H9 (cell line): ENCODE results near the gene HYDIN. TPM values are rescaled to one million over a fixed set of nuclear protein-coding genes. Genes with fewer than 3 reads are reported as not detected.

ENCODE experiments used
- DNase-seq: peaks from one replicate; pipeline ENCODE4 v3.0.0-alpha.2; 2017
- H2AFZ ChIP-seq: one replicate; pipeline ENCODE4 v1.6.1; 2013; ENCODE audit warnings: mild to moderate bottlenecking, low read length, control low read depth, moderate library complexity
- H2AK5ac ChIP-seq: 2 replicates; pipeline ENCODE4 v1.6.1; 2013; ENCODE audit warnings: low read length, control low read depth, mixed read lengths; ENCODE audit not compliant: insufficient read length
- H2BK120ac ChIP-seq: one replicate; pipeline ENCODE4 v1.6.1; 2013; ENCODE audit warnings: low read depth, mild to moderate bottlenecking, low read length, control low read depth, inconsistent platforms; ENCODE audit not compliant: poor library complexity, severe bottlenecking
- H2BK12ac ChIP-seq: 2 replicates; pipeline ENCODE4 v1.6.1; 2013; ENCODE audit warnings: low read length, control low read depth, mixed read lengths, low read depth; ENCODE audit not compliant: insufficient read length
- H2BK15ac ChIP-seq: 2 replicates; pipeline ENCODE4 v1.6.1; 2013; ENCODE audit warnings: low read depth, low read length, control low read depth
- H2BK20ac ChIP-seq: one replicate; pipeline ENCODE4 v1.6.1; 2013; ENCODE audit warnings: low read depth, mild to moderate bottlenecking, low read length, control low read depth, inconsistent platforms; ENCODE audit not compliant: poor library complexity, severe bottlenecking
- H2BK5ac ChIP-seq: 2 replicates; pipeline ENCODE4 v1.6.1; 2013; ENCODE audit warnings: low read length, control low read depth, mixed read lengths; ENCODE audit not compliant: insufficient read length
- H3K14ac ChIP-seq: 2 replicates; pipeline ENCODE4 v1.6.1; 2013; ENCODE audit warnings: low read length, control low read depth; ENCODE audit not compliant: insufficient read depth
- H3K18ac ChIP-seq: 2 replicates; pipeline ENCODE4 v1.6.1; 2013; ENCODE audit warnings: low read depth, mild to moderate bottlenecking, mixed read lengths, low read length, control low read depth; ENCODE audit not compliant: insufficient read length
- H3K23ac ChIP-seq: 2 replicates; pipeline ENCODE4 v1.6.1; 2013; ENCODE audit warnings: low read length, control low read depth, mixed read lengths, low read depth; ENCODE audit not compliant: insufficient read length
- H3K23me2 ChIP-seq: 2 replicates; pipeline ENCODE4 v1.6.1; 2013; ENCODE audit warnings: low read depth, mild to moderate bottlenecking, mixed read lengths, low read length, control low read depth; ENCODE audit not compliant: insufficient read length, poor library complexity, severe bottlenecking
- H3K27ac ChIP-seq: 2 replicates; pipeline ENCODE4 v1.5.1; 2013; ENCODE audit warnings: low read length, control low read depth, mixed read lengths, low read depth; ENCODE audit not compliant: insufficient read length
- H3K27me3 ChIP-seq: 2 replicates; pipeline ENCODE4 v1.6.1; 2013; ENCODE audit warnings: low read length, control low read depth, inconsistent platforms; ENCODE audit not compliant: insufficient read depth
- H3K4ac ChIP-seq: 2 replicates; pipeline ENCODE4 v1.6.1; 2013; ENCODE audit warnings: low read depth, mild to moderate bottlenecking, control low read depth, inconsistent platforms, low read length, moderate library complexity
- H3K4me1 ChIP-seq: 2 replicates; pipeline ENCODE4 v1.6.1; 2013; ENCODE audit warnings: low read length, control low read depth, inconsistent platforms; ENCODE audit not compliant: insufficient read depth
- H3K4me2 ChIP-seq: 2 replicates; pipeline ENCODE4 v1.6.1; 2013; ENCODE audit warnings: low read length, control low read depth, mixed read lengths; ENCODE audit not compliant: insufficient read length, insufficient read depth
- H3K56ac ChIP-seq: 2 replicates; pipeline ENCODE4 v1.6.1; 2013; ENCODE audit warnings: low read depth, mild to moderate bottlenecking, mixed read lengths, low read length, control low read depth; ENCODE audit not compliant: insufficient read length
- H3K79me1 ChIP-seq: 2 replicates; pipeline ENCODE4 v1.6.1; 2013; ENCODE audit warnings: low read depth, mild to moderate bottlenecking, moderate library complexity, low read length, control low read depth, inconsistent platforms; ENCODE audit not compliant: insufficient read depth, poor library complexity, severe bottlenecking
- H3K79me2 ChIP-seq: 2 replicates; pipeline ENCODE4 v1.6.1; 2013; ENCODE audit warnings: low read length, control low read depth, inconsistent platforms; ENCODE audit not compliant: insufficient read depth
- H3K9ac ChIP-seq: 2 replicates; pipeline ENCODE4 v1.6.1; 2013; ENCODE audit warnings: low read length, control low read depth, mixed read lengths; ENCODE audit not compliant: insufficient read length; ENCODE audit errors: extremely low read depth
- H3K9me3 ChIP-seq: one replicate; pipeline ENCODE4 v1.6.1; 2013; ENCODE audit warnings: low read depth, low read length, inconsistent platforms; ENCODE audit not compliant: control insufficient read depth
- H3T11ph ChIP-seq: one replicate; pipeline ENCODE4 v1.6.1; 2013; ENCODE audit warnings: mild to moderate bottlenecking, low read length, control low read depth, inconsistent platforms
- H4K20me1 ChIP-seq: one replicate; pipeline ENCODE4 v1.6.1; 2013; ENCODE audit not compliant: control insufficient read depth, insufficient read length, insufficient read depth
- H4K5ac ChIP-seq: 2 replicates; pipeline ENCODE4 v1.6.1; 2013; ENCODE audit warnings: low read depth, mild to moderate bottlenecking, mixed read lengths, low read length, control low read depth; ENCODE audit not compliant: insufficient read length
- H4K8ac ChIP-seq: replicated peaks from 2 replicates; pipeline ENCODE4 v1.6.1; 2013; ENCODE audit warnings: low read length, control low read depth, mixed read lengths, low read depth; ENCODE audit not compliant: insufficient read length
- H4K91ac ChIP-seq: 2 replicates; pipeline ENCODE4 v1.6.1; 2013; ENCODE audit warnings: low read depth, mild to moderate bottlenecking, moderate library complexity, mixed read lengths, low read length, control low read depth; ENCODE audit not compliant: insufficient read length
- H3K27ac Mint-ChIP-seq, 3 experiments: 2 replicates in 2 of 3; 3 replicates in 1 of 3; pipeline ENCODE4 v1.8.0; 2020 to 2021; ENCODE audit warnings: mixed read lengths in 3 of 3, mild to moderate bottlenecking in 1 of 3, moderate library complexity in 1 of 3
- H3K27me3 Mint-ChIP-seq: 2 replicates; pipeline ENCODE4 v1.8.0; 2021; ENCODE audit warnings: low read depth, mild to moderate bottlenecking, moderate library complexity, mixed read lengths
- H3K36me3 Mint-ChIP-seq, 3 experiments: 2 replicates in 2 of 3; 3 replicates in 1 of 3; pipeline ENCODE4 v1.8.0; 2020 to 2021; ENCODE audit warnings: low read depth in 3 of 3, mixed read lengths in 3 of 3; ENCODE audit not compliant: insufficient read depth in 1 of 3
- H3K4me1 Mint-ChIP-seq, 2 experiments: 2 replicates each; pipeline ENCODE4 v1.8.0; 2020; ENCODE audit warnings: mixed read lengths in 2 of 2
- H3K4me3 Mint-ChIP-seq, 2 experiments: 2 replicates in 1 of 2; 3 replicates in 1 of 2; pipeline ENCODE4 v1.8.0; 2020 to 2021; ENCODE audit warnings: mild to moderate bottlenecking in 2 of 2, mixed read lengths in 2 of 2, moderate library complexity in 1 of 2
- H3K9me3 Mint-ChIP-seq, 2 experiments: 2 replicates in 1 of 2; 3 replicates in 1 of 2; pipeline ENCODE4 v1.8.0; 2020; ENCODE audit warnings: mild to moderate bottlenecking in 2 of 2, mixed read lengths in 2 of 2, moderate library complexity in 1 of 2
- CTCF ChIP-seq: fragments of 200-600 bp; sonication (generic); conservative IDR thresholded peaks from 3 replicates; pipeline ENCODE4 v1.8.0; 2021; ENCODE audit warnings: antibody characterized with exemption, mild to moderate bottlenecking
- WGBS: extraction: QIAGEN DNeasy Blood & Tissue Kit; methylation state at CpG from one replicate; pipeline ENCODE4 v1.1.7; 2013; ENCODE audit warnings: missing lambda C conversion rate, low lambda C conversion rate, mixed read lengths; ENCODE audit not compliant: insufficient read length; ENCODE audit errors: extremely low coverage; 5-methylcytosine and 5-hydroxymethylcytosine counted together
- total RNA-seq: library from RNA; stranded (reverse); gene quantifications from 2 replicates; pipeline ENCODE4 v1.2.1, GENCODE V29; 2021

Gene HYDIN
- total RNA-seq, 1 experiment from 2014 or later = 1.7 TPM

DNA sequence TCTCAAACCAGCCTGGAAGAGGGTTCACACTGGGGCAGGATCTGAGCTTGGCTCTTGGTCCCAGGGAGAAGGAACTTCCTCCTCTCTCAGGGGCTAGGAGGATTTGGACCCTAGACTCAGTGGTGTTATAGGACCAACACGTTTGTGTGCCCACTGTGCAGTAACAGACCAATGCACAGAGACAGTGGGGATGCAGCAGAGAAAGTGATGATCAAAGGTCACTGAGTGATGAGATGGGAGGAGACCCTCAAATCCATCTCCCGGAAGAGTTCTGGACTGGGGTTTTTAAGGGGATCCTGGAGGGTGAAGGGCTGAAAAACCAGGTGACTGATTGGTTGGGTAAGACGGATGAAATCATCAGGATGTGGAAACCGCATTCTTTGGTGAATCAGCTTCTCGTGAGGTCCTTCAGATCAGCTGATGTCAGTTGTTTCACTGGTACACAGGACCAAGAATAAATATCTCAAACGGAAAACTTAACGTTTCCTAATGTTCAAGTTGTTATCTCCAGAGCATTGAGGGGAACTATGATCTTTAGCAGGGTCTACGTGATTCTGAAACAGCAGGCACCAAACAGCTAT is 426.3 kb downstream of the HYDIN start:
- H3K27me3 ChIP-seq = no peaks in the 10 kb centered on the region; the same call in 1 of the 2 replicates
- no peak overlapping the region for H2AK5ac ChIP-seq
- H3T11ph ChIP-seq = no peak overlapping the region
- peaks cover 3% of the 10 kb centered on the region for H3K23me2 ChIP-seq
- H4K8ac ChIP-seq = no peak overlapping the region
- H3K18ac ChIP-seq = no peak overlapping the region
- H3K9ac ChIP-seq = no peak overlapping the region
- H2BK120ac ChIP-seq = no peak overlapping the region
- H2BK5ac ChIP-seq = no peak overlapping the region
- peaks cover 6% of the 10 kb centered on the region; the same call in 1 of the 2 replicates for H3K79me2 ChIP-seq
- H3K23ac ChIP-seq = no peak overlapping the region
- Mint-ChIP-seq H3K27ac (no peak overlapping the region), H3K9me3 (no peaks in the 10 kb centered on the region; a peak in 1 of 5 replicates), H3K4me3 (no peak overlapping the region), H3K4me1 (peaks cover 17 to 18% of the 10 kb centered on the region in 2 experiments), H3K27me3 (peaks cover 62% of the 10 kb centered on the region), H3K36me3 (no peaks in the 10 kb centered on the region)
- no peak overlapping the region for H4K91ac ChIP-seq
- no peak overlapping the region for H3K4me2 ChIP-seq
- no peak overlapping the region for H3K4ac ChIP-seq
- H2BK20ac ChIP-seq = no peak overlapping the region
- WGBS = no CpG with 5 or more reads among the region's 8 CpGs
- H2BK12ac ChIP-seq = no peak overlapping the region
- no peak for TF ChIP-seq CTCF
- H2AFZ ChIP-seq = no peak overlapping the region
- H4K20me1 ChIP-seq = no peaks in the 10 kb centered on the region
- no peaks in the 10 kb centered on the region for H3K4me1 ChIP-seq
- H3K9me3 ChIP-seq = no peaks in the 10 kb centered on the region
- DNase-seq = no peak
- H3K56ac ChIP-seq = no peak overlapping the region
- H3K27ac ChIP-seq = no peak overlapping the region
- no peak overlapping the region for H2BK15ac ChIP-seq
- no peak overlapping the region for H3K14ac ChIP-seq
- H3K79me1 ChIP-seq = peaks cover 4% of the 10 kb centered on the region
- H4K5ac ChIP-seq = no peak overlapping the region
